MM.1S (cell line): ENCODE measurements around the gene AFAP1.

ENCODE experiments used
- EZH2 ChIP-seq: fragments of 300-600 bp; sonication (generic); optimal IDR thresholded peaks from 2 replicates; pipeline ENCODE3; 2017; ENCODE audit warnings: low read depth, mild to moderate bottlenecking, antibody characterized with exemption, low read length, mixed read lengths
- TF ChIP-seq, protein P1 (sequence below): fragments of 300-600 bp; sonication (generic); IDR thresholded peaks from 2 replicates; pipeline ENCODE4 v1.5.1; 2016; ENCODE audit warnings: antibody characterized with exemption, low read length, mixed read lengths

DNA sequence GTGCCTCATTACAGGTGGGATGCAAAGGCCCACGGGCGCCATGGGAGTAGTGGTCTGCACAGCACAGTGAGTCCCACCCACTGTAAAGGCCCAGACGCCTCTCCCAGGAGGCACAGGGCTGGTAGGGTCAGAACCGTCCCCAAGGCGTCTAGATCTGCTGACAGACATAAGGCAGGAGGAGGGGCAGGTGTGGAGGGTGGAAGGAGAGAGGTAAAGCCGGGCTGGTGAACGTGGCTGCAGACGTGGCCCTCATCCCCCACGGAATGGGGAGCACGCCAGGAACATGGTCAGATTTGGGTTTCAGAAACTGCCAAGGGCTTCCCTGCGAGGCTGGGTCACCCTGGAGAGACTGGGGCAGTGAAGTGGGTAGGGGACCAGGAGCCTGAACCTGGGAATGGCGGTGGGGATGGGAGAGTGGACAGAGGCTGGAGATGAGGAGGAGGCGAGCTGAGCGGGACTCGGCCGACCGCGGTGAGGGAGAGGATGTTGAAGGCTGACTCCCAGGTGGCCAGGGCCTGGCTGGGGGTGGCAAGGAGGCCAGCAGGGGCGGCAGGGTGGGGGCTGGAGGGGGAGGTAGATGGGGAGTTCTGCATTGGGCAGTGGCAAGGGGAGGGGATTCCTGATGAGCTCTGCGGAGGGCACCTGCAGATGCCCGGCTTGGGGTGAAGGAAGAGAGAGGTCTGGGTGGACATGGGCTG, 184.9 kb downstream of the AFAP1 start:
- no peak for TF ChIP-seq EZH2
- TF ChIP-seq, protein P1, sequence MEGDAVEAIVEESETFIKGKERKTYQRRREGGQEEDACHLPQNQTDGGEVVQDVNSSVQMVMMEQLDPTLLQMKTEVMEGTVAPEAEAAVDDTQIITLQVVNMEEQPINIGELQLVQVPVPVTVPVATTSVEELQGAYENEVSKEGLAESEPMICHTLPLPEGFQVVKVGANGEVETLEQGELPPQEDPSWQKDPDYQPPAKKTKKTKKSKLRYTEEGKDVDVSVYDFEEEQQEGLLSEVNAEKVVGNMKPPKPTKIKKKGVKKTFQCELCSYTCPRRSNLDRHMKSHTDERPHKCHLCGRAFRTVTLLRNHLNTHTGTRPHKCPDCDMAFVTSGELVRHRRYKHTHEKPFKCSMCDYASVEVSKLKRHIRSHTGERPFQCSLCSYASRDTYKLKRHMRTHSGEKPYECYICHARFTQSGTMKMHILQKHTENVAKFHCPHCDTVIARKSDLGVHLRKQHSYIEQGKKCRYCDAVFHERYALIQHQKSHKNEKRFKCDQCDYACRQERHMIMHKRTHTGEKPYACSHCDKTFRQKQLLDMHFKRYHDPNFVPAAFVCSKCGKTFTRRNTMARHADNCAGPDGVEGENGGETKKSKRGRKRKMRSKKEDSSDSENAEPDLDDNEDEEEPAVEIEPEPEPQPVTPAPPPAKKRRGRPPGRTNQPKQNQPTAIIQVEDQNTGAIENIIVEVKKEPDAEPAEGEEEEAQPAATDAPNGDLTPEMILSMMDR, result no peak
